GM12891 (cell line): ENCODE results near the gene CELF6.

Source experiments
- PAX5 ChIP-seq: IDR thresholded peaks from 2 replicates; pipeline ENCODE4 v1.6.1; 2011; ENCODE audit warnings: low read length, moderate library complexity, mild to moderate bottlenecking; ENCODE audit not compliant: insufficient read depth, severe bottlenecking
- POLR2A ChIP-seq: IDR thresholded peaks from 2 replicates; pipeline ENCODE4 v1.6.1; 2011; ENCODE audit warnings: low read depth, low read length, control low read depth
- POLR2AphosphoS5 ChIP-seq: IDR thresholded peaks from 2 replicates; pipeline ENCODE4 v1.6.1; 2011; ENCODE audit warnings: low read depth, low read length, control low read depth
- POU2F2 ChIP-seq: IDR thresholded peaks from 2 replicates; pipeline ENCODE4 v1.6.1; 2011; ENCODE audit warnings: low read depth, mild to moderate bottlenecking, control low read depth, low read length, moderate library complexity
- SPI1 ChIP-seq: IDR thresholded peaks from 2 replicates; pipeline ENCODE4 v1.6.1; 2011; ENCODE audit warnings: low read depth, low read length, control low read depth
- TAF1 ChIP-seq: IDR thresholded peaks from 2 replicates; pipeline ENCODE4 v1.6.1; 2011; ENCODE audit warnings: low read depth, low read length, control low read depth

- no peak for TF ChIP-seq POLR2AphosphoS5
- TF ChIP-seq POLR2A, result no peak
- TF ChIP-seq SPI1, result no peak
- no peak for TF ChIP-seq TAF1
- TF ChIP-seq POU2F2, result no peak
- TF ChIP-seq PAX5, result no peak
These were observed 39.2 kb downstream of the CELF6 start for GRCh38 chr15:72280751-72281150.
